B cell (primary cell): Measurements from ENCODE around the gene KRT38. TPM values are rescaled to one million over a fixed set of nuclear protein-coding genes. Genes with fewer than 3 reads are reported as not detected.

Source experiments
- ATAC-seq: fragments of 200-7000 bp; cut with Tn5 transposase; one replicate; pipeline ENCODE4 v1.10.0; 2021; ENCODE audit warnings: low read depth, mild to moderate bottlenecking, moderate number of reproducible peaks, moderate library complexity
- CTCF ChIA-PET: fragments of 350-600 bp; sonication (Branson Sonifier 250); formaldehyde crosslinking; loops from one replicate; lab custom pipeline; 2021; ENCODE audit warnings: antibody characterized with exemption, inconsistent platforms; lab: Charles Lee
- POLR2A ChIA-PET: fragments of 350-600 bp; sonication (Branson Sonifier 250); formaldehyde crosslinking; loops from one replicate; lab custom pipeline; 2021; ENCODE audit warnings: antibody characterized with exemption; lab: Charles Lee
- DNase-seq: peaks from one replicate; pipeline ENCODE4 v3.0.0; 2013
- H2AFZ ChIP-seq: 2 replicates; pipeline ENCODE4 v1.6.1; 2012; ENCODE audit warnings: mild to moderate bottlenecking, low read depth, low read length; ENCODE audit not compliant: insufficient read depth, poor library complexity, severe bottlenecking
- H3K27ac ChIP-seq, 2 donors: 1 replicate in 1 of 2; 2 replicates in 1 of 2; pipeline ENCODE4 v1.5.1; 2012 to 2013; ENCODE audit warnings: low read length in 2 of 2, mild to moderate bottlenecking in 2 of 2, moderate library complexity in 1 of 2
- H3K27me3 ChIP-seq, 4 experiments: fragments of 200-600 bp in 1 of 4; sonication (generic) in 1 of 4; replicated peaks in 1 of 4; 1 replicate in 2 of 4; 2 replicates in 2 of 4; pipeline versions ENCODE4 v1.6.1 to v1.7.0; 2013 to 2016; ENCODE audit warnings: low read length in 3 of 4, mild to moderate bottlenecking in 2 of 4, mixed read lengths in 1 of 4, moderate library complexity in 1 of 4; ENCODE audit not compliant: insufficient read depth in 4 of 4, control insufficient read depth in 3 of 4; ENCODE audit errors: control extremely low read depth in 1 of 4
- H3K36me3 ChIP-seq, 2 experiments: replicated peaks in 1 of 2; 1 replicate in 1 of 2; 2 replicates in 1 of 2; pipeline versions ENCODE4 v1.6.1 to v1.7.1; 2013; ENCODE audit warnings: low read length in 1 of 2; ENCODE audit not compliant: insufficient read depth in 2 of 2, control insufficient read depth in 1 of 2; ENCODE audit errors: control extremely low read depth in 1 of 2, extremely low read depth in 1 of 2
- H3K4me1 ChIP-seq, 2 donors: fragments of 200-600 bp in 1 of 2; sonication (generic) in 1 of 2; 1 replicate in 1 of 2; 2 replicates in 1 of 2; pipeline versions ENCODE4 v1.5.1 to v1.6.1; 2013 to 2017; ENCODE audit warnings: low read length in 2 of 2; ENCODE audit not compliant: control insufficient read depth in 2 of 2, insufficient read depth in 2 of 2
- H3K4me2 ChIP-seq: replicated peaks from 2 replicates; pipeline ENCODE3; 2012; ENCODE audit warnings: mild to moderate bottlenecking, low read depth, low read length; ENCODE audit not compliant: poor library complexity, severe bottlenecking
- H3K4me3 ChIP-seq, 5 experiments: fragments of 200-600 bp in 1 of 5; sonication (generic) in 1 of 5; 1 replicate in 3 of 5; 2 replicates in 2 of 5; pipeline versions ENCODE4 v1.5.1 to v1.7.0; 2011 to 2016; ENCODE audit warnings: low read length in 4 of 5, mild to moderate bottlenecking in 4 of 5, low read depth in 2 of 5, control low read depth in 1 of 5, moderate library complexity in 1 of 5; ENCODE audit not compliant: insufficient read depth in 1 of 5; ENCODE audit errors: control extremely low read depth in 1 of 5, extremely low read depth in 1 of 5
- H3K79me2 ChIP-seq: fragments of 200-600 bp; sonication (generic); one replicate; pipeline ENCODE4 v1.6.0; 2016; ENCODE audit warnings: low read length; ENCODE audit not compliant: control insufficient read depth, insufficient read depth
- H3K9ac ChIP-seq: fragments of 200-600 bp; sonication (generic); 2 replicates; pipeline ENCODE4 v1.6.1; 2017; ENCODE audit warnings: mild to moderate bottlenecking, low read length, moderate library complexity
- H3K9me3 ChIP-seq, 3 donors: one replicate each; pipeline versions ENCODE4 v1.6.1 to v1.7.1; 2013; ENCODE audit warnings: low read length in 2 of 3; ENCODE audit not compliant: control insufficient read depth in 2 of 3, insufficient read depth in 1 of 3; ENCODE audit errors: control extremely low read depth in 1 of 3
- H4K20me1 ChIP-seq: 2 replicates; pipeline ENCODE4 v1.6.0; 2012; ENCODE audit warnings: mild to moderate bottlenecking, low read length; ENCODE audit not compliant: insufficient read depth, control insufficient read depth, poor library complexity, severe bottlenecking
- H3K27ac Mint-ChIP-seq: one replicate; pipeline ENCODE4 v1.8.0; 2021; ENCODE audit warnings: mixed read lengths
- H3K27me3 Mint-ChIP-seq: one replicate; pipeline ENCODE4 v1.8.0; 2021; ENCODE audit warnings: mixed read lengths
- H3K4me1 Mint-ChIP-seq: one replicate; pipeline ENCODE4 v1.8.0; 2021; ENCODE audit warnings: mixed read lengths
- H3K4me3 Mint-ChIP-seq: one replicate; pipeline ENCODE4 v1.8.0; 2021; ENCODE audit warnings: mixed read lengths
- H3K9me3 Mint-ChIP-seq: one replicate; pipeline ENCODE4 v1.8.0; 2022; ENCODE audit warnings: mixed read lengths; ENCODE audit not compliant: insufficient read depth
- CTCF ChIP-seq: fragments of 200-600 bp; IDR thresholded peaks from one replicate; pipeline ENCODE4 v1.8.0; 2022; ENCODE audit warnings: antibody characterized with exemption, mild to moderate bottlenecking
- EZH2 ChIP-seq: IDR thresholded peaks from 2 replicates; pipeline ENCODE4 v1.6.1; 2012; ENCODE audit warnings: borderline replicate concordance, low read depth, mild to moderate bottlenecking, moderate library complexity, low read length; ENCODE audit not compliant: insufficient read depth, poor library complexity, severe bottlenecking
- WGBS: methylation state at CpG from one replicate; pipeline ENCODE4 v1.1.5; 2013; ENCODE audit warnings: missing lambda C conversion rate; ENCODE audit not compliant: insufficient coverage; 5-methylcytosine and 5-hydroxymethylcytosine counted together
- intact Hi-C: fragments of 100-400 bp; cut with micrococcal nuclease; formaldehyde crosslinking; loops from one replicate; pipeline ENCODE4 v1.10.0; 2022
- polyA plus RNA-seq: library from polyadenylated mRNA; depleted of rRNA; stranded (reverse); fragments of >200 nt; gene quantifications from 2 replicates; pipeline ENCODE4 v1.2.3, GENCODE V29; 2012
- total RNA-seq, 2 donors: library from RNA; stranded (reverse); fragments of 120-200 nt in 1 of 2; gene quantifications; 1 replicate in 1 of 2; 2 replicates in 1 of 2; pipeline versions ENCODE4 v1.2.3 to v1.2.4, GENCODE V29; 2013 to 2022

The KRT38 gene
- total and polyA plus RNA-seq, 2 donors (not counting 1 experiment from before 2014, with no cell fraction given) = not detected

GRCh38 chr17:41483991-41484826 is 43.4 kb upstream of the KRT38 start:
- H3K27ac Mint-ChIP-seq = no peak overlapping the region
- intact Hi-C loops = no loop called here
- Histone ChIP-seq H3K27me3 (peaks cover 0 to 7% (median 0%) of the 10 kb centered on the region in 4 experiments), H4K20me1 (no peaks in the 10 kb centered on the region), H3K4me3 (no peak overlapping the region), H3K9me3 (peaks cover 0 to 4% (median 0%) of the 10 kb centered on the region in 3 donors), H3K27ac (no peak overlapping the region), H3K36me3 (no peaks in the 10 kb centered on the region), H3K9ac (no peak overlapping the region), H3K79me2 (no peaks in the 10 kb centered on the region), H3K4me1 (peaks cover 4 to 6% of the 10 kb centered on the region in 2 donors), H3K4me2 (no peak overlapping the region), H2AFZ (no peak overlapping the region)
- no peak overlapping the region for H3K4me3 Mint-ChIP-seq
- POLR2A ChIA-PET = no interaction called here
- CTCF ChIA-PET = interaction anchor here (0.6 kb wide), 1 partner anchor 11 kb away, joined by 3 read pairs; no protein-coding TSS in a partner anchor
- peaks cover 23% of the 10 kb centered on the region for H3K27me3 Mint-ChIP-seq
- WGBS = 84% methylated on average over 4 of the region's 7 CpGs
- ATAC-seq (no peak), DNase-seq (no peak)
- H3K9me3 Mint-ChIP-seq = no peaks in the 10 kb centered on the region
- H3K4me1 Mint-ChIP-seq = peaks cover 4% of the 10 kb centered on the region
- TF ChIP-seq CTCF (no peak), EZH2 (no peak)

GRCh38 chr17:41483531-41483930 is 42.7 kb upstream of the KRT38 start:
- peaks cover 0 to 7% (median 0%) of the 10 kb centered on the region in 4 experiments for H3K27me3 ChIP-seq
- no peak overlapping the region for H3K4me2 ChIP-seq
- ChIA-PET CTCF (no interaction called here), POLR2A (no interaction called here)
- Mint-ChIP-seq H3K27ac (no peak overlapping the region), H3K4me3 (no peak overlapping the region), H3K9me3 (no peaks in the 10 kb centered on the region), H3K4me1 (peaks cover 4% of the 10 kb centered on the region), H3K27me3 (peaks cover 20% of the 10 kb centered on the region)
- peaks cover 4 to 6% of the 10 kb centered on the region in 2 donors for H3K4me1 ChIP-seq
- H3K9ac ChIP-seq = no peak overlapping the region
- H4K20me1 ChIP-seq = no peaks in the 10 kb centered on the region
- no peaks in the 10 kb centered on the region for H3K36me3 ChIP-seq
- ATAC-seq = no peak
- no peak overlapping the region for H3K27ac ChIP-seq
- TF ChIP-seq EZH2 (no peak), CTCF (no peak)
- no peak overlapping the region for H2AFZ ChIP-seq
- H3K4me3 ChIP-seq = no peak overlapping the region
- intact Hi-C loops = no loop called here
- H3K9me3 ChIP-seq = peaks cover 0 to 4% (median 0%) of the 10 kb centered on the region in 3 donors
- DNase-seq = no peak
- H3K79me2 ChIP-seq = no peaks in the 10 kb centered on the region
- WGBS = 92% methylated on average over 6 of the region's 9 CpGs
